HG02943 (cell line): ENCODE measurements around the gene PSG1.
"Not testable (repeated sequence)": the region's sequence is repeated elsewhere in the genome, so short reads cannot be mapped to it uniquely, and the experiment has no call there.

Source experiments
- ATAC-seq: cut with Tn5 transposase; IDR thresholded peaks from one replicate; pipeline ENCODE4 v1.9.1; 2021; ENCODE audit warnings: mild to moderate bottlenecking, low read depth, moderate library complexity; ENCODE audit not compliant: unreplicated experiment

The PSG1 gene

DNA sequence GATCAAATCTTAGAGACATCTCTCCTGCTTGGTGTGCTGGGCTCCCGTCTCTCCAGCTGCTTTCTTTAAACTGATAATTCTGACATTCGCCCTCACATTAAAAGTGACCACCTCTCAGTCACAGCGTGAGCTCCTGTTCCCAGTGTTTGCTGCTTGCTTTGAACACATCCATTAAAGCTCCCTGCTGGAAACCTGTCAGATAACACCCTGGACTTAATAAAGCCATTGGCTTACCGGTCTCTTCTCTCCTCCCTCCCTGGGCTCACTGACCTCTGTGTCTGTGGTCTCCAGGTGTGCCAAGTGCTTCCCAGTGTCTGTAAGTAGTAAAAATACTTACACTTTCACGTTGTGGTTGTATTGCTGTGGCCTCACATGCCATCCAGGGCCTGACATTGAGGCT lies 2.5 kb upstream of the PSG1 start:
- not testable (repeated sequence) for ATAC-seq

DNA sequence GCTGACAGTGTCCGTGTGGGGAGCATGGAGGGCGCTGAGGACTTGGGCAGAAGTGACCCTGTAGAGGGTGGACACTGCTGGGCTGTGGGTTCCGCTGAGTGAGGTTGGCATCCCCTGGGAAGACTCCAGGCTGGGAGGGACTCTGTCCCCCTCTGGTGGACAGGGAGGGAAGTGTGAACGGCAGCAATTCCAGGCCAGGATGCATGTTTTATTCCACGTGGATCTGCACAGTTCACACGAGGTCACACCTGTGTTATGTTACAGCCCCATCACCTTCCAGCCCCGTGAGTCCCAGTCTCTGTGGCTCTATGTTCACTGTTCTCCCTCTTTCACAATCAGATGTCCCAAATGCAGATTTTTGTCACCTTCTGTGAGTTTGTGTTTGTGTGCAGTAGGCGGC lies 1.8 kb upstream of the PSG1 start:
- not testable (repeated sequence) for ATAC-seq

DNA sequence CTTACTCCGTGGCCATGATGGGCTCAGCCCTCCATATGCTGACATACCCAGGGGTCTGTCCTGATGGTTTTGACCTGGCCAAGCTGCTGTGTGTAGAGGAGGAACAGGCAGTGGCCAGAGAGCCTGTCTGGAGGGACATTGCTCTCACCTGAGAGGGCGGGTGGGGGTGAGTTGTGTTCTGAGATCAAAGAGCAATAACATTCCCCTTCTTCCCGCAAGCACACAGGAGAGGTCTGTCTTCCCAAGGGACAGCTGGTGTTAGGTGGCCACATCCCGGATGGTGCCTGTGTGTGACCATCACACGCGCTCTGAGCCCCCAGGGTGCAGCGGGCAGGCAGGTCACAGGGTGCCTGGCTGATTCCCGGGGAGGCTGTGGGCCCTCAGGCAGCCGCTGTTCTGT lies 1.1 kb upstream of the PSG1 start:
- ATAC-seq, result not testable (repeated sequence)

GRCh38 chr19:42876596-42876995 lies 2.9 kb downstream of the PSG1 start:
- ATAC-seq, result not testable (repeated sequence)

DNA sequence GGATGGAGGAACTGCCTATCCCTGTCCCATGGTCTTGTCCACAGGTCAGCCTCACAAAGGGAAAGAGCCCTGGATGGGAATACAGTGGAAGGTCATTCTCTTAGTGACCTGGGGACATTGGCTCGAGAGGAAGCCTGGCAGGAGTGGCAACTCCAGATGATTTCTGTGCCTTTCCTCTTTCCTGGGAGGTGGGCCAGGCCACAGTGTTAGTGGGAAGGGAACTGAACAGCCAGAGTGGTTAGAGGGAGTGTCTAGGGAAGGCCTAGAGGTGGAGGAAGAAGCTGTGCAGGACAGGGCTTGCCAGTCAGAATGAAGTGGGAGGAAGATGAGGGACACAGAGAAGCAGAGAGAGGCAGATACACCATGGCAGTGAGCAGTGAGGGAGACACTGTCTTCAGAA lies 3.6 kb downstream of the PSG1 start:
- ATAC-seq, result not testable (repeated sequence)

DNA sequence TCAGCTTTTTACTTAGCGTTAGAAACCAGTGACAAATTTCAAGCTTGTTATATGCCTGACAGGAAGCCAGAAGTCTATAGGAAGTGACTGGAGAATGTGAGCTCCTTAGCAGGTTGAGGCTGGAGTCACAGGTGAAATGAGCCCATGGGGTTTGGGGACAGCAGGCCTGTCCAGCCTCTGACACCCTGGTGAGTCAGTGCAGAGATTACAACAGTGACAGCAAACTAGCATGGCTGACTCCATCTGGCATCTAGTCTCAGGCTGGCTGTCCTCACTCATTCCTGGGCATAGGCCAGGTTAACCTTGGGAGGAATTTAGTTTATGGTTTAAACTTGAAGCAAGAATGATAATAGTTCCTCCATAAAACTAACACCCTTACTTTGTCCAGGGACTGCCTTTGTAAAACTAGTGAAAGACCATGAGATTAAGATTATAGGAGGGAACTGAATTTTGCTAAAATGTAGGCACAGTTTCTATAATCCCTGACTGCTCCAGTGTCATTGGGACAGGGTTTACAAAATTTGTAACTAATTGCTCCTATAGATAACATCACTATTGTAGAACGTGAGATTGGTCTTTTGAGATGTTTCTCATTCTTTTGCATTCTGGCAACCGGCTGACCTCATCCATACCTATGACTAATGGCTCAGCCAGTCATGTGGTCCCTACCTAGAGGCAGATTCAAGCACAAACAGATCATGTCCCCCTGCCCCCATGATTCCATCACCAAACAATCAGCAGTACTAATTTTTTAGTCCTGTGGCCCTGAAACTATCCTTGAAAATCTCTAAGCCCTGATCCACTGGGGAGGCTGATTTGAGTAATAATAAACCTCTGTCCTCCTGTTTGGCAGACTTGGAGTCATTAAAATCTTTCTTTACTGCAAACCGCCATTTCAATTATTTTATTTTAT lies 4.4 kb downstream of the PSG1 start:
- ATAC-seq, result not testable (repeated sequence)

- ATAC-seq, result not testable (repeated sequence)
Measured at GRCh38 chr19:42874136-42874535, 5.4 kb downstream of the PSG1 start.

DNA sequence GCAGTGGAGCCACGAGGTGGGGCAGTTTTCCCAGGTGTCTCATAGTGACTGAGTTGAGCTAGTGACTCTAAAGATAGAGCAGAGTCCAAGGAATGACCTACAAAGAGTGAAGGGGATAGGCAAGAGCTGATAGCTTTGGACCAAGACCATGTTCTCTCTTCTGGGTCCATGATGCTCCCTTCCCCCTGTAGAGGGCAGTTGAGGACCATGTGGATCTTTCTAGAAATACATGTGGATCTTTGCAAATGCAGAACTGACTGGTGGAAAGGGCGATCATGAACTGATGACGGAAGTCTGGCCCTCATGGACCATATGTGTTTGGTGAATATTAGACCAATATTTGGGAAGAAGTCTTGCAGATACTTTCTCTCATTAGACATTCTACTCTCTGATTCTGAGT lies 6.9 kb downstream of the PSG1 start:
- no peak for ATAC-seq

GRCh38 chr19:42857544-42857867 lies 22.0 kb downstream of the PSG1 start:
- no peak for ATAC-seq

- ATAC-seq, result not testable (repeated sequence)
Measured at GRCh38 chr19:42856866-42857543, 22.5 kb downstream of the PSG1 start.

GRCh38 chr19:42854745-42855144 lies 24.8 kb downstream of the PSG1 start:
- not testable (repeated sequence) for ATAC-seq

DNA sequence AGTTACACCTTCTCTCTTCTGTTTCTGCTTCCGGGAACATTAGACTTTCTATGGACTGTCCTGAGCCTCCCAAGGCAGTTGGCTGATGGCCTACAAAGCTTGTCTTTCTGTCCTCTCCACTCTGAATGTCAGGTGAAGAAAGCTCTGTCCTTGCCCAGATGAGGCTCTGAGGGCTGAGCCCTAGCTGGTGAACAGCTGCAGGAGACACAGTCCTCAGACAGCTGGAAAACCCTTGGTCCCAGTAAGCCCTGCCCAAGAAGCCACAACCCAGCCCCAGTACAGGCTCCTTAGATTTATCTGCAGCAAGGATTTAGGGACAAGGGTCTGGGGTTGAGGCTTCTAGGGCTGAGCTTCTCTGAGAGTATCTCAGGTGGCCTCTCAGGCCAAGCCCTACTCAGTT lies 26.3 kb downstream of the PSG1 start:
- not testable (repeated sequence) for ATAC-seq

DNA sequence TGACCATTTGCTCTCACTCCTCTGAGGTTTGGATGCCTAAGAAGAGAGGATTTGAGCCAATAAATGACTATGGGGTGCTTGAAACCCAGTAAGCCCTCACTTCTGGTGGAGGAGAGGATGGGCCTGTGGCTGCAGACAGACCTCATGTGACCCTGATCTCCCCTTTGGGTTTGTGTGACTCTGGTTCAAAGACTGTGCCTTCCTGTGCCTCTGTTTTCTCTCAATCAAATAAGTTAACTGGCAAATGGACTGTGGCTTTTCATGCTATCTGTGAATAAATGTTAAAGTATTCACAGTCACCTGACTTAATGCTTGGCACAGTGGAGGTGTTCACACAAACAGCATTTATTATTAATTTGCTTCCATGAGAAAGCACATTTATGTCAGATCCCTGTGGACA lies 26.7 kb downstream of the PSG1 start:
- ATAC-seq, result not testable (repeated sequence)

DNA sequence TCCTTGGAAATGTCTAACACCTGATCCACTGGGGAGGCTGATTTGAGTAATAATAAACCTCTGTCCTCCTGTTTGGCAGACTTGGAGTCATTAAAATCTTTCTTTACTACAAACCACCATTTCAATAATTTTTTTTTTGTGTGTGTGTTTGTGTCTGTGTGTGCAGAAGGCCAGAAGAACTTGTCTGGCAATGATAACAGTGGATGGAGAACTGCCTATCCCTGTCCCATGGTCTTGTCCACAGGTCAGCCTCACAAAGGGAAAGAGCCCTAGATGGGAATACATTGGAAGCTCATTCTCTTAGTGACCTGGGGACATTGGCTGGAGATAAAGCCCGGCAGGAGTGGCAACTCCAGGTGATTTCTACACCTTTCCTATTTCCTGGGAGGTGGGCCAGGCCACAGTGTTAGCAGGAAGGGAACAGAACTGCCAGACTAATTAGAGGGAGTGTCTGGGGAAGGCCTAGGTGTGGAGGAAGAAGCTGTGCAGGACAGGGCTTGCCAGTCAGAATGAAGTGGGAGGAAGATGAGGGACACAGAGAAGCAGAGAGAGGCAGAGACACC lies 27.7 kb downstream of the PSG1 start:
- not testable (repeated sequence) for ATAC-seq

DNA sequence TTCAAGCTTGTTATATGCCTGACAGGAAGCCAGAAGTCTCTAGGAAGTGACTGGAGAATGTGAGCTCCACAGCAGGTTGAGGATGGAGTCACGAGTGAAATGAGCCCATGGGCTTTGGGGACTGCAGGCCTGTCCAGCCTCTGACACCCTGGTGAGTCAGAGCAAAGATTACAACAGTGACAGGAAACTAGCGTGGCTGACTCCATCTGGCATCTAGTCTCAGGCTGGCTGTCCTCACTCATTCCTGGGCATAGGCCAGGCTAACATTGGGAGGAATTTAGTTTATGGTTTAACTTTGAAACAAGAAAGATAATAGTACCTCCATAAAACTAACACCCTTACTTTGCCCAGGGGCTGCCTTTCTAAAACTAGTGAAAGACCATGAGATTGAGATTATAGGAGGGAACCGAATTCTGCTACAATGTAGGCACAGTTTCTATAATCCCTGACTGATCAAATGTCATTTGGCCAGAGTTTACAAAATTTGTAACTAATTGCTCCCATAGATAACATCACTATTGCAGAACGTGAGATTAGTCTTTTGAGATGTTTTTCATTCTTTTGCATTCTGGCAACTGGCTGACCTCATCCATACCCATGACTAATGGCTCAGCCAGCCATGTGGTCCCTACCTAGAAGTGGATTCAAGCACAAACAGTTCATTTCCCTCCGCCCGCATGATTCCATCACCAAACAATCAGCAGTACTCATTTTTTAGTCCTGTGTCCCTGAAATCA lies 28.4 kb downstream of the PSG1 start:
- no peak for ATAC-seq

DNA sequence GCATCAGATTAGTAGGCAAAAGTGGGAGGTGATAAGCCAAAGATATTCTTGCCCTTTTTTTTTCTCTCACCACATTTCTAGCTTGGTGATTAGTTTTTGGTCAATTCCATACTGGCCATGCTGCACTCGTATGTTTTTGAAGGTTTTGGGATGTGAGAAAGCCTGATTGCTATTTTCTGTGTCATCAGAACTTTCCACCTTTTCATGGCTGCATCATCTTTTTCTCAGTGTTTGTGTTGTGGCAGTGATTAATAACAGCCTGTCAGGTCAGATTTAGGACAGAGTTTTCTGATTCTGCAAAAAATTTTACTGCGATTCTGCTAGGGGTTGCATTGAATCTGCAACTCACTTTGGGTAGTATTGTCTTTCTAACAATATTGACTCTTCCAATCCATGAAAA lies 32.9 kb downstream of the PSG1 start:
- no peak for ATAC-seq

DNA sequence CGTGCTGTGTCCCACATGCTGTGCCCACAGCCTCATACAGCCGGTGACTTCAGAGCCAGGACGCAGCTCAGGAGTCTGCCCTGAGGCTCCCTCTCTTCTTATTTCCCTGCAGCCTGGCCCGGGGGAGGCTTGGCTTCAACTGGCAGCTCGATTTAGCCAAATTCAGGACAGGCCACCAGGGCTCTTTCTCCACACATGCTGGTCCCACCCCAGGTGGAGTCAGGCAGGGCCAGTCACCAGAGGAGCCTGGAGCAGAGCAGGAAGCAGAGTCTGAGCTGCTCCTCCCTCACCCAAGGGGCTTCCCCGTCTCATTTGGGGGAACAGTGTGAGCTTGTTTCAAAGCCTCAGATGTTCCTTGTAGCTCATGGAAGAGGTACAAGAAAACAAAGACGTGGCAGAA lies 35.9 kb downstream of the PSG1 start:
- ATAC-seq, result not testable (repeated sequence)

- ATAC-seq, result not testable (repeated sequence)
Measured at GRCh38 chr19:42832746-42833442, 46.6 kb downstream of the PSG1 start.

GRCh38 chr19:42832023-42832680 lies 47.4 kb downstream of the PSG1 start:
- not testable (repeated sequence) for ATAC-seq
